ENCODE results near the gene RENBP.

RENBP gene

GRCh38 chrX:153992180-153992579 is 47.7 kb upstream of the RENBP start:
- no peaks in the 10 kb centered on the region for H3K36me3 ChIP-seq (replicated peaks; ENCODE audit: insufficient read depth, low read length)

GRCh38 chrX:153991013-153991580 is 46.7 kb upstream of the RENBP start:
- H2AFZ ChIP-seq (ENCODE audit: low read length), result no peak overlapping the region
- H4K20me1 ChIP-seq (ENCODE audit: insufficient read depth, low read length), result no peaks in the 10 kb centered on the region
- H3K4me2 ChIP-seq (ENCODE audit: low read depth, low read length), result no peak overlapping the region
- TF ChIP-seq EZH2phosphoT487 (IDR thresholded peaks at IDR 0.05; ENCODE audit: low read length) (no peak), CTCF (IDR thresholded peaks at IDR 0.05; ENCODE audit: low read length) (no peak), EZH2 (optimal IDR thresholded peaks at IDR 0.05; ENCODE audit: low read depth, low read length) (no peak)
- no peak overlapping the region for H3K9ac ChIP-seq (ENCODE audit: low read length)
- no peaks in the 10 kb centered on the region for H3K9me3 ChIP-seq (replicated peaks; ENCODE audit: insufficient read depth, low read length)
- H3K27me3 ChIP-seq (replicated peaks; ENCODE audit: insufficient read depth, low read length), result no peaks in the 10 kb centered on the region
- H3K9me2 ChIP-seq (replicated peaks; ENCODE audit: insufficient read depth, low read length), result no peaks in the 10 kb centered on the region
- no peak overlapping the region for H3K4me3 ChIP-seq (ENCODE audit: low read length)
- H3K27ac ChIP-seq (ENCODE audit: low read length), result no peak overlapping the region
- no peaks in the 10 kb centered on the region for H3K4me1 ChIP-seq (ENCODE audit: low read length)
- no peaks in the 10 kb centered on the region for H3K79me2 ChIP-seq (ENCODE audit: low read length)
- DNase-seq, result no peak
- H3K36me3 ChIP-seq (replicated peaks; ENCODE audit: insufficient read depth, low read length), result no peaks in the 10 kb centered on the region
- no peaks in the 10 kb centered on the region for H3F3A ChIP-seq (ENCODE audit: insufficient read depth, low read length)

More at GRCh38 chrX:153992180-153992579, 47.7 kb upstream of the RENBP start:
- Histone ChIP-seq H3K9me3 (replicated peaks; ENCODE audit: insufficient read depth, low read length) (no peaks in the 10 kb centered on the region), H3K4me3 (ENCODE audit: low read length) (no peak overlapping the region), H3K27me3 (replicated peaks; ENCODE audit: insufficient read depth, low read length) (no peaks in the 10 kb centered on the region), H3F3A (ENCODE audit: insufficient read depth, low read length) (no peaks in the 10 kb centered on the region), H3K4me1 (ENCODE audit: low read length) (no peaks in the 10 kb centered on the region), H3K9ac (ENCODE audit: low read length) (no peak overlapping the region), H3K4me2 (ENCODE audit: low read depth, low read length) (no peak overlapping the region), H4K20me1 (ENCODE audit: insufficient read depth, low read length) (no peaks in the 10 kb centered on the region), H3K27ac (ENCODE audit: low read length) (no peak overlapping the region), H2AFZ (ENCODE audit: low read length) (no peak overlapping the region), H3K79me2 (ENCODE audit: low read length) (no peaks in the 10 kb centered on the region), H3K9me2 (replicated peaks; ENCODE audit: insufficient read depth, low read length) (no peaks in the 10 kb centered on the region)
- no peak for TF ChIP-seq EZH2 (optimal IDR thresholded peaks at IDR 0.05; ENCODE audit: low read depth, low read length)
- TF ChIP-seq CTCF (IDR thresholded peaks at IDR 0.05; ENCODE audit: low read length), result no peak
- TF ChIP-seq EZH2phosphoT487 (IDR thresholded peaks at IDR 0.05; ENCODE audit: low read length), result no peak
- no peak for DNase-seq

- Histone ChIP-seq H3K27ac (ENCODE audit: low read length) (no peak overlapping the region), H3K9me3 (replicated peaks; ENCODE audit: insufficient read depth, low read length) (no peaks in the 10 kb centered on the region), H3K36me3 (replicated peaks; ENCODE audit: insufficient read depth, low read length) (no peaks in the 10 kb centered on the region), H3K27me3 (replicated peaks; ENCODE audit: insufficient read depth, low read length) (no peaks in the 10 kb centered on the region), H4K20me1 (ENCODE audit: insufficient read depth, low read length) (no peaks in the 10 kb centered on the region), H2AFZ (ENCODE audit: low read length) (no peak overlapping the region), H3K9ac (ENCODE audit: low read length) (no peak overlapping the region), H3K4me3 (ENCODE audit: low read length) (no peak overlapping the region), H3K79me2 (ENCODE audit: low read length) (no peaks in the 10 kb centered on the region), H3K4me1 (ENCODE audit: low read length) (peaks cover 4% of the 10 kb centered on the region), H3K9me2 (replicated peaks; ENCODE audit: insufficient read depth, low read length) (no peaks in the 10 kb centered on the region), H3K4me2 (ENCODE audit: low read depth, low read length) (no peak overlapping the region), H3F3A (ENCODE audit: insufficient read depth, low read length) (peaks cover 3% of the 10 kb centered on the region; the same call in 1 of the 2 replicates)
- TF ChIP-seq CTCF (IDR thresholded peaks at IDR 0.05; ENCODE audit: low read length) (no peak), EZH2 (optimal IDR thresholded peaks at IDR 0.05; ENCODE audit: low read depth, low read length) (no peak), EZH2phosphoT487 (IDR thresholded peaks at IDR 0.05; ENCODE audit: low read length) (no peak)
- no peak for DNase-seq
These were observed 45.7 kb upstream of the RENBP start for GRCh38 chrX:153989973-153990655.

Measured in MM.1S (cell line).